Immature natural killer cell (primary cell): ENCODE measurements around the gene RGMB. TPM values are rescaled to one million over a fixed set of nuclear protein-coding genes. Genes with fewer than 3 reads are reported as not detected.
"Not testable (repeated sequence)": the region's sequence is repeated elsewhere in the genome, so short reads cannot be mapped to it uniquely, and the experiment has no call there.

Experiments
- DNase-seq, 3 donors: peaks; one replicate each; pipeline ENCODE4 v3.0.0; 2022; ENCODE audit warnings: mixed read lengths in 1 of 3
- H3K27ac Mint-ChIP-seq, 6 donors: one replicate each; pipeline ENCODE4 v1.8.0; 2020; ENCODE audit warnings: mixed read lengths in 6 of 6, mild to moderate bottlenecking in 5 of 6, inconsistent platforms in 4 of 6, moderate library complexity in 3 of 6
- H3K27me3 Mint-ChIP-seq, 3 donors: one replicate each; pipeline ENCODE4 v1.8.0; 2020 to 2021; ENCODE audit warnings: low read depth in 3 of 3, mild to moderate bottlenecking in 3 of 3, mixed read lengths in 3 of 3, moderate library complexity in 3 of 3, inconsistent platforms in 1 of 3
- H3K36me3 Mint-ChIP-seq, 3 donors: one replicate each; pipeline ENCODE4 v1.8.0; 2020; ENCODE audit warnings: mixed read lengths in 3 of 3, inconsistent platforms in 2 of 3, mild to moderate bottlenecking in 2 of 3
- H3K4me1 Mint-ChIP-seq, 2 donors: one replicate each; pipeline ENCODE4 v1.8.0; 2020; ENCODE audit warnings: inconsistent platforms in 2 of 2, mild to moderate bottlenecking in 2 of 2, mixed read lengths in 2 of 2, moderate library complexity in 1 of 2
- H3K4me3 Mint-ChIP-seq, 5 donors: one replicate each; pipeline ENCODE4 v1.8.0; 2020; ENCODE audit warnings: mild to moderate bottlenecking in 5 of 5, mixed read lengths in 5 of 5, inconsistent platforms in 3 of 5, moderate library complexity in 3 of 5
- H3K9me3 Mint-ChIP-seq, 6 donors: one replicate each; pipeline ENCODE4 v1.8.0; 2020; ENCODE audit warnings: mild to moderate bottlenecking in 6 of 6, mixed read lengths in 6 of 6, inconsistent platforms in 4 of 6, moderate library complexity in 3 of 6
- polyA plus RNA-seq, 3 donors: library from polyadenylated mRNA; unstranded; fragments of 300-500 nt; fragmentation: Illumina TruSeq; gene quantifications; one replicate each; pipeline ENCODE4 v1.2.3, GENCODE V29; 2021

RGMB gene
- polyA plus RNA-seq, 3 donors from 2014 or later = 0.27 TPM; not detected in 2

DNA sequence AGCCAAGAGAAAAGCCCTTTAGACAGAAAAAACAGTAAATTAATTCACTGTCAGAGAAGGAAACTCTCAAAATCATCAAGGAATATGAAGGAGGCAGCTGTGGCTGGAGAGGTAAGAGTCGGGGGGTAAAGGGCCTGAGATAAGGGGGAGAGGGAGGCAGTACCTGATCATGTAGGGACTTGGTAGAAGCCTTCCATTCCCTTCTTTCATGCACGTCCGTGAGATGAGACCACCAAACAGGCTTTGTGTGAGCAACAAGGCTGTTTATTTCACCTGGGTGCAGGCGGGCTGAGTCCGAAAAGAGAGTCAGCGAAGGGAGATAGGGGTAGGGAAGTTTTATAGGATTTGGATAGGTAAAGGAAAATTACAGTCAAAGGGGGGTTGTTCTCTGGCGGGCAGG lies 21.1 kb upstream of the RGMB start:
- not testable (repeated sequence) for H3K4me3 Mint-ChIP-seq, H3K27me3 Mint-ChIP-seq, H3K4me1 Mint-ChIP-seq, DNase-seq, H3K36me3 Mint-ChIP-seq, H3K27ac Mint-ChIP-seq
- peaks cover 0 to 10% (median 2%) of the 10 kb centered on the region in 6 donors for H3K9me3 Mint-ChIP-seq

DNA sequence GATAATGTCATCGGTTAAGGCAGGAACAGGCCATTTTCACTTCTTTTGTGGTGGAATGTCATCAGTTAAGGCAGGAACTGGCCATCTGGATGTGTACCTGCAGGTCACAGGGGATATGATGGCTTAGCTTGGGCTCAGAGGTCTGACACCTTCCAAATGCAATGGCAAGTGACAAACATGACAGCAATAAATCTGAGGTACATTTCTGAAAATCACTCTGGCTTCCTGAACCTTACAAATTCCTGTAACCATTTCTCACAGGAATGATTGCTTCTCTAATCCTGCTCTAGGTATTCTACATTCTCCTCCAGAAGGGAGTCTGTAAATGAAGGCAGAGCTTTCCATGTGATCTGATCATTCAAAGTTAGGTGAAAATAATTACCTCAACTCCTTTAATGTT lies 20.7 kb upstream of the RGMB start:
- not testable (repeated sequence) for H3K36me3 Mint-ChIP-seq, H3K4me3 Mint-ChIP-seq, H3K9me3 Mint-ChIP-seq, H3K27ac Mint-ChIP-seq, H3K4me1 Mint-ChIP-seq, DNase-seq
- H3K27me3 Mint-ChIP-seq = peaks cover 0 to 11% (median 3%) of the 10 kb centered on the region in 3 donors

DNA sequence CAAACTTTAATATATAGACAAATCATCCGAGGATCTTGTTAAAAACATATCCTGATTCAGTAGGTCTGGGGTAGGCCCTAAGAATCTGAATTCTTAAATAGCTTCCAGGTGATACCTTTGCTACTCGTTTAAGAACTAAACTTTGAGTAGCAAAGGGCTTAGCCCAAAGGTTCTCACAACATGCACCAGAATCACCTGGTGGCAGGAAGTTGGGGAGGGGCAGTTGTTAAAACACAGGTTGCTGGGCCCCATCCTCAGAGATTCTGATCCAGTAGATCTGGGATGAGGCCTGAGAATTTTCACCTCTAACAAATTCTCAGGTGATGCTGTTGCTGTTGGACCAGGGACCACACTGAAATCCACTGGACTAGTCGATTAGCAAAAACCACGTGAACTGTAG lies 20.0 kb upstream of the RGMB start:
- Mint-ChIP-seq H3K27ac (no peak overlapping the region), H3K9me3 (peaks cover 0 to 8% (median 0%) of the 10 kb centered on the region in 6 donors), H3K4me3 (no peak overlapping the region), H3K27me3 (peaks cover 0 to 11% (median 3%) of the 10 kb centered on the region in 3 donors), H3K36me3 (no peaks in the 10 kb centered on the region), H3K4me1 (no peaks in the 10 kb centered on the region)
- DNase-seq = no peak

DNA sequence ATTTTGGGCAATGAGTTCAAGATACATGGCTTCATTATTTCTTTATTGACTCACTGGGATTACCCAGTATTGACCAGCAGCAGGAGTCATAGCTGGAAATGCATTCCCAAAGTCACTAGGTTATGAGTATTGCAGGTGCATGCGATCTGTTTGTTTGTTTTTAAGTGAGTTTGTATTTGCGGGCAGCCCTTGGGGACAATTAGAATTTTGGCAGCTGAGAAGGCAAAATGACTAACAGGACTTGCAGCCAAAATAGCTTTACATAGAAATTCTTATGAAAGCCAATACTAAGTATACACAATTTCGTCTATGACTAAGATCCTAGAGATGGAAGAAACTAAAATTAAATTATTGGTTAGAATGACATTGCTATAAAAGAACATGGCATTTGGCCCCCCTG lies 18.1 kb upstream of the RGMB start:
- peaks cover 0 to 6% (median 0%) of the 10 kb centered on the region in 6 donors for H3K9me3 Mint-ChIP-seq
- H3K4me1 Mint-ChIP-seq = no peaks in the 10 kb centered on the region
- no peaks in the 10 kb centered on the region for H3K36me3 Mint-ChIP-seq
- peaks cover 4 to 8% (median 5%) of the 10 kb centered on the region in 3 donors for H3K27me3 Mint-ChIP-seq
- no peak for DNase-seq
- H3K27ac Mint-ChIP-seq = no peak overlapping the region
- H3K4me3 Mint-ChIP-seq = no peak overlapping the region

DNA sequence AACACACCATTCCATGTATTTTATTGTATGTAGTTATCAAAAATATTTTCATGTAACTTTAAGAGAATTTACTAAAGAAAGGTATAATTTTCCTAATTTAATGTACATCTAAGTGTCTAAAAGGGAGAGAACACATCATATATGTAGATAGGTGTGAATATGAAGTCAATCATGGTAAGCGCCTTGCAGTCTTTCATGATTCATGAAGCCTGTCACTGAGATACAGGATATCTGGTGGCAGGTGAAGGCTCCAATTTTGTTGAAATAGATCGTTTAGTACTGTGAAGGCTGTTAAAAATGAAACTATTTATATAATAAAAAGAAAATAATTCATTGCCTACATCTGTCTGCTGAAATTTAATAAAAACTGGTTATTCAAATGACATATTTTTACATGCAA lies 15.5 kb upstream of the RGMB start:
- no peak for DNase-seq
- H3K9me3 Mint-ChIP-seq = peaks cover 0 to 6% (median 0%) of the 10 kb centered on the region in 6 donors
- no peak overlapping the region for H3K4me3 Mint-ChIP-seq
- H3K4me1 Mint-ChIP-seq = no peaks in the 10 kb centered on the region
- H3K27me3 Mint-ChIP-seq = peaks cover 5 to 9% (median 7%) of the 10 kb centered on the region in 3 donors
- no peaks in the 10 kb centered on the region for H3K36me3 Mint-ChIP-seq
- no peak overlapping the region for H3K27ac Mint-ChIP-seq

DNA sequence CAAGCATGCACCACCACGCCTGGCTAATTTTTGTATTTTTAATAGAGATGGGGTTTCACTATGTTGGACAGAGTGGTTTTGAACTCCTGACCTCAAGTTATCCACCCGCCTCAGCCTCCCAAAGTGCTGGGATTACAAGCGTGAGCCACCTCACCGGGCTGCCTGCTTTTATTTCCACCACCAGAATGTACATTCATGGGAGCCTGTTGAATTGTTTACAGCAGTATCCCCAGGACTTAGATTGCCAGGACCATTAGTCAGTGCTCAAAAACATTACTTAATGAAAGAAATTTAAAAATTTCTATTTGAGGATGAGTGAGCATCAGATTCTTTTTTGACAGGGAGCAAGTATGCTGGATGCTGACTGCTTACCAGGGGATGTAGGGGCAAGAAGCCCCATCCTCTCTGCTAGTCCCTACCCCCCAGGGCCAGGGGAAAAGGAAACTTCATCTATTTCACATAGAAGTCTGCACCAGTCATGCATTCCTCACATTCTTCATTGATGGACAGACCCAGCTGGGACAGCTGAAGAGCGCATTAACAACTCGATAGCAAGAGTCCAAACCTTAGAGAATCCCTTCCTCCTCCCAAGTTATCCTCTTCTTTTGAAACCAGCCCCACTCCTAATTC lies 10.3 kb upstream of the RGMB start:
- H3K27ac Mint-ChIP-seq = no peak overlapping the region
- H3K36me3 Mint-ChIP-seq = no peaks in the 10 kb centered on the region
- peaks cover 0 to 2% (median 0%) of the 10 kb centered on the region in 6 donors for H3K9me3 Mint-ChIP-seq
- no peak overlapping the region for H3K4me3 Mint-ChIP-seq
- no peak for DNase-seq
- H3K4me1 Mint-ChIP-seq = peaks cover 2 to 10% of the 10 kb centered on the region in 2 donors
- peaks cover 22 to 33% (median 26%) of the 10 kb centered on the region in 3 donors for H3K27me3 Mint-ChIP-seq

DNA sequence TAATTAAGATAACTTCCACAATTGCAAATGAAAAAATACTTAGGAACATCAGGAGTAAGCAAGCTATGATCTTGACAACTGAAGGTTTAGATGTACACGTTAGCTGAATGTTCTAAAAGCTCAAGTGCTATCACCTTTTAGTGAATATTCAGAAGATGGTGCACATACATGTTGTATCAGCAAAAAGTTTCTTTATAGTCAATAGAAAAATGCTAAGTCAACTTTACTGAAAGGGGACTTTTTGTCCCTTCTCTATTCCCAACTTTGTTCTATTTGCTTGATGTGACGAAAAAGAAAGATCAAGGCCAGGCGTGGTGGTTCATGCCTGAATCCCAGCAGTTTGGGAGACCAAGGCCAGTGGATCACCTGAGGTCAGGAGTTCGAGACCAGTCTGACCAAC lies 7.6 kb upstream of the RGMB start:
- peaks cover 34 to 43% (median 42%) of the 10 kb centered on the region in 3 donors for H3K27me3 Mint-ChIP-seq
- no peak for DNase-seq
- H3K4me3 Mint-ChIP-seq = no peak overlapping the region
- H3K4me1 Mint-ChIP-seq = peaks cover 22 to 33% of the 10 kb centered on the region in 2 donors
- H3K9me3 Mint-ChIP-seq = peaks cover 0 to 2% (median 0%) of the 10 kb centered on the region in 6 donors
- H3K36me3 Mint-ChIP-seq = no peaks in the 10 kb centered on the region
- no peak overlapping the region for H3K27ac Mint-ChIP-seq

DNA sequence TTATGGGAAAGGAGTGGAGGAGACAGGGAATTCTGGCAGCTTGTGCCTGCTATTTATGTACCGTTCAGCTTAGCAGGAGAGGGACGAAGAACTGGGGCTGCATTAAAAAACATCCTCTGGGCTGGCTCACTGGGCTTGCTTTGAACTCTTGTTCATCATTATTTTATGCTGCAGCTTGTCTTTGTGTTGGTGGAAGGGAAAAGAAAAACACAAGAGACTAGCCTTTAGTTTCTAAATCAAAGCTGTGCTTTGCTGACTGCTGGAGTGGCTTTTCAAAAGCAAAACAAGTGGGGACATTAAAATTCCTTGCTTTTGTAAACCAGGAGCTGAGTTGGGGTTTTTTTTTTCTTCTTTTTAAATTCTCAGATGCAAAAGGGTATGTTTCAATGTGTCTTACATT lies 5.9 kb upstream of the RGMB start:
- peaks cover 0 to 4% (median 0%) of the 10 kb centered on the region in 6 donors for H3K9me3 Mint-ChIP-seq
- H3K36me3 Mint-ChIP-seq = no peaks in the 10 kb centered on the region
- DNase-seq = no peak
- H3K27me3 Mint-ChIP-seq = peaks cover 35 to 54% (median 51%) of the 10 kb centered on the region in 3 donors
- H3K4me1 Mint-ChIP-seq = peaks cover 36 to 51% of the 10 kb centered on the region in 2 donors
- peak overlapping the region in 2 of 5 donors; percentile 48 to 75 for H3K4me3 Mint-ChIP-seq
- no peak overlapping the region for H3K27ac Mint-ChIP-seq

DNA sequence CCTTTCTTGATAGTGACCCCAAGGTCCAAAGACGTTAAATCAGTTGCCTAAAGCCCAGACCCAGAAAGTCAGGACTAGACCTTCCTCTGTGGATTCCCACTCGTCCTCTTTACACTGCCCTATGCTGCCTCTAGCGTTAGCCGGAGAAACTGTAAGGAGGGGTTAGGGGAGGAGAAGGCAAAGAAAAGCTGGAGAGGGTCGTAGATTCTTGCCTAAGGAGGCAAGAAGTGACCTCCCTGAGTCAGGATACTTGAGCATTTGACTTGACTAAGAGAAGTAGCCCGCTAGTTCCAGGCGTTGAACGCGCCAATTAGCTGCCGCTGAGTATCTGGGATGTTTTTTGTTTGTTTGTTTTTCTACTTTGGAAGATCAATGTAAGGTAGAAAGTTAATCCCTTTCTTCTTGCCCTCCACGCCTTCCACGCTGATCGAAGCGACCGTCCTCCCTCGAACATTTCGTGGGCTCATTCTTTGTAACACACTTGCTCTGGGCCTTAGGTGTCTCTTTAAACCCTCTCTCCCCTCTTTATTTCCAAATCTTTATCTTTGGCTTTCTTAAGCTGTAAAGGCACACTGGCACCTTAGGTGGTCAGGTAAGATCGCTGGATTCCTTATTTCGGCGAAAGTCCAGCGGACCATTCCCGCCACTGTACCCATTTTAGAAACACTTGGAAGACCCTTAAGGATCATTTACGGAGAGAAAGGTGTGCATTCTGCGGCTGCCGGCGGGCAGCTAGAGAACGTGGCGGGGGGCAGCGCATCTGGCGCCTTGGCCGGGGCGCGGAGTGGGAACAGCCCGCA lies 5.1 kb upstream of the RGMB start:
- Mint-ChIP-seq H3K4me3 (peak overlapping the region; percentile 48 to 86 (median 75)), H3K9me3 (peaks cover 0 to 4% (median 0%) of the 10 kb centered on the region in 6 donors), H3K4me1 (peaks cover 43 to 58% of the 10 kb centered on the region in 2 donors), H3K36me3 (no peaks in the 10 kb centered on the region), H3K27ac (peak overlapping the region in 2 of 6 donors; percentile 6 to 27), H3K27me3 (peaks cover 38 to 54% (median 54%) of the 10 kb centered on the region in 3 donors)
- DNase-seq = peak; percentile 3 to 18 (median 8)

DNA sequence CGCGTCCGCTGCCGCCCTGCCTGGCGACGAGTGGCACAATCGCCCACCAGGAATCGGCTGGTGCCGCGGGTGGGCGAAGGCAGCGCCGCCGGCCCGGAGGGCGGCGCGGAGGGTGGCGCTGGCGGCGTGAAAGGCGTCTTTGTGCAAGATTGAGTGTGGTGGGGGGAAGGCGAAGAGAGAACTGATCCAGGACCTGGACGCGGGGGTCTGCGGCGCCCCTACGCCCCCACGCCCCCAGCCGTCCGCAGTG lies 4.6 kb upstream of the RGMB start:
- no peak overlapping the region for H3K27ac Mint-ChIP-seq
- peaks cover 0 to 4% (median 0%) of the 10 kb centered on the region in 6 donors for H3K9me3 Mint-ChIP-seq
- peaks cover 43 to 59% of the 10 kb centered on the region in 2 donors for H3K4me1 Mint-ChIP-seq
- H3K36me3 Mint-ChIP-seq = no peaks in the 10 kb centered on the region
- peaks cover 37 to 52% (median 51%) of the 10 kb centered on the region in 3 donors for H3K27me3 Mint-ChIP-seq
- peak in 1 of 3 donors; percentile 10 for DNase-seq
- H3K4me3 Mint-ChIP-seq = peak overlapping the region; percentile 59 to 86 (median 75)

DNA sequence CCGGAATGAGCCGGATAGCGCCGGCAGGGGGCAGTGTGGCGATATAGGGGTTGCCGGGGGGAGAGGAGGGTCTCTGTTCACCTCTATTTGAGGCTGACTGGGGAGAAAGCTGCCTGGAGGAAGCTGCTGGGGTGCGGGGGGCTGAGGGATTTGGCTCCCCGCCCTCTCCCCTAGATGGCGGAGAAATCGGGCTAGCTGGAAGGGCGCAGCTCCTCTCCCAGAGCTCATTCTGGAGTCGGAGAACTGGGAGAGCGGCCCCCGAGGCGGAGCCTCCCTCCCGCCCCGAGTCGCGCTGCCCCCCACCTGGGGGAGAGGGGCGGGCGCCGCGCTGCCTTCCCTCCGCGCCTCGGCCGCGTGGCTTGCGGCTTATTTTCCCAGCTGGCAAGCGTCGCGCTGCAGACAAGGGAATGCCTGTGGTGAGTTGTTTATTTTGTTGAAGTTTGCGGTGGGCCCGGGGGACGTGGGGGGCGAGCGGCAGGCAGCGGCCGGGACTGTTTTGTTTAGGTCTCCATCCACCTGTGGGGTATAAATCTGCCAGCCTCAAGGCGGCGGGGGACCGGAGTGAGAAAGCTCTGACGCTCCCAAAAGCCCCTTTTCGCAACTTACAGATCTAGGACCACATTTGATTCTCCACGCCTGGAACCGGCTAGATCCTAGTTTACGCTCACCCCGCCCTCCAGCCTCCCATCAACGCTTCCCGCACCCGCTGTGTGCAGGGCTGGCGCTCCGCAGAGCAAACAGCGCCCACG lies 4.1 kb upstream of the RGMB start:
- peak; percentile 3 to 14 (median 12) for DNase-seq
- peaks cover 38 to 51% (median 47%) of the 10 kb centered on the region in 3 donors for H3K27me3 Mint-ChIP-seq
- H3K9me3 Mint-ChIP-seq = peaks cover 0 to 4% (median 0%) of the 10 kb centered on the region in 6 donors
- peak overlapping the region; percentile 82 to 97 (median 95) for H3K4me3 Mint-ChIP-seq
- peaks cover 45 to 62% of the 10 kb centered on the region in 2 donors for H3K4me1 Mint-ChIP-seq
- no peak overlapping the region for H3K27ac Mint-ChIP-seq
- no peaks in the 10 kb centered on the region for H3K36me3 Mint-ChIP-seq

DNA sequence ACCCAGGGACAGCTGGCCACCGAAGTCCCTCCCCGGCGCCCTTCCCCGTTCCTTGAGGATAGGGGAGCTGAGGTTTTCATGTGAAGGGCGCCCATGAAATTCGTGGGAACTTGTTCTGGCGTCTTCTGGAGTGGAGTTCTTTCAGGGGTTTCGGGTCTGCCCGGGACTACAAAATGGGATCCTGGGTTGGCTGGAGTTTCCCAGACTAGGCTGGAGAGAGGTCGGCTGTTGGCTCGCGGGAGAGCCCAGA lies 3.6 kb upstream of the RGMB start:
- H3K27ac Mint-ChIP-seq = peak overlapping the region in 1 of 6 donors; percentile 42
- H3K4me1 Mint-ChIP-seq = peaks cover 50 to 67% of the 10 kb centered on the region in 2 donors
- peak overlapping the region; percentile 82 to 97 (median 95) for H3K4me3 Mint-ChIP-seq
- peaks cover 39 to 53% (median 47%) of the 10 kb centered on the region in 3 donors for H3K27me3 Mint-ChIP-seq
- H3K9me3 Mint-ChIP-seq = peaks cover 0 to 2% (median 0%) of the 10 kb centered on the region in 6 donors
- peak in 1 of 3 donors; percentile 8 for DNase-seq
- no peaks in the 10 kb centered on the region for H3K36me3 Mint-ChIP-seq

DNA sequence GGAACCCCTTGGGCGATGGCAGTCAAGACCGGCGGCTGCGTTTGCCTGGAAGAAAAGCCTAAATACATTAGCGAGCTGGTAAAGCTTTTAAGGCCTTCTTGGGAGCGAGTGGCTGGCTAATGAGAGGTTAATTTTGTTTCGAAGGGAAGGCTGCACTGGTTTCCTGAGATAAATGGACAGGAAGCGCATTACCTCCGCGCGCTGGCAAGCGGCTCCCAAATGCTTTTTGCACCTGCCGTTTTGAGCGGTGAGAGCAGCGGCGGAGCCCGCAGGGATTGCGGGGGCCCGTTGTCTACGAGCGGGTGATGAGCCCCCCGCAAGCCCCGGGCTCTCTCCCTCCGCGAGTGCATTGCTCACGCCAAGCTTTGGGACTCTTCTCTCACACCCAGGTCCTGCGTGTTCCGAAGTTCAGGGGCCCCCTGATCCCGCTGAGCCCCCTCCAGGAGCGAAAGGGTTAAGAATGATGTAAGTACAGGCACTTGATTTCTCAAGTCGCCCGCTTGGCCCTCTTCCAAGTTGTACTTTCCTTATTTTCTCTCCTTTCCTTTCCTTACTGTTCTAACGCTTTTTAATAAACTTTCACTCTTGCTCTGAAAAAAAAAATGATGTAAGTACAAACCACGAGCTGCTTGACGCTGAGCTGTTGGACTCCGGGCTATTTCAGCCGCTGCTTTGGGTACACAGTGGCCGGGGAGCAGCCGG lies 3.1 kb upstream of the RGMB start:
- H3K36me3 Mint-ChIP-seq = no peaks in the 10 kb centered on the region
- H3K9me3 Mint-ChIP-seq = peaks cover 0 to 2% (median 0%) of the 10 kb centered on the region in 6 donors
- peak overlapping the region; percentile 82 to 97 (median 95) for H3K4me3 Mint-ChIP-seq
- DNase-seq = peak in 2 of 3 donors; percentile 5 to 27
- H3K27me3 Mint-ChIP-seq = peaks cover 43 to 54% (median 51%) of the 10 kb centered on the region in 3 donors
- H3K27ac Mint-ChIP-seq = peak overlapping the region in 5 of 6 donors; percentile 18 to 61 (median 42)
- peaks cover 52 to 72% of the 10 kb centered on the region in 2 donors for H3K4me1 Mint-ChIP-seq
